Fibroblast of villous mesenchyme (primary cell): Measurements from ENCODE around the gene PCID2. TPM values are rescaled to one million over a fixed set of nuclear protein-coding genes. Genes with fewer than 3 reads are reported as not detected.

Experiments
- DNase-seq: peaks from one replicate; pipeline ENCODE4 v3.0.0-alpha.2; 2010; ENCODE audit warnings: low read depth
- H3K4me3 ChIP-seq: 2 replicates; pipeline ENCODE4 v1.5.1; 2011; ENCODE audit warnings: low read depth, mild to moderate bottlenecking, low read length
- total RNA-seq: library from RNA; depleted of rRNA; stranded (reverse); fragments of >200 nt; gene quantifications from 2 replicates; pipeline ENCODE4 v1.2.3, GENCODE V29; 2012
- TF ChIP-seq, protein P1 (sequence below): IDR thresholded peaks from 2 replicates; pipeline ENCODE4 v1.5.1; 2012; ENCODE audit warnings: low read depth, mild to moderate bottlenecking, low read length; ENCODE audit not compliant: insufficient read depth

PCID2 gene
- total RNA-seq, 1 donor, result 83.8 TPM

DNA sequence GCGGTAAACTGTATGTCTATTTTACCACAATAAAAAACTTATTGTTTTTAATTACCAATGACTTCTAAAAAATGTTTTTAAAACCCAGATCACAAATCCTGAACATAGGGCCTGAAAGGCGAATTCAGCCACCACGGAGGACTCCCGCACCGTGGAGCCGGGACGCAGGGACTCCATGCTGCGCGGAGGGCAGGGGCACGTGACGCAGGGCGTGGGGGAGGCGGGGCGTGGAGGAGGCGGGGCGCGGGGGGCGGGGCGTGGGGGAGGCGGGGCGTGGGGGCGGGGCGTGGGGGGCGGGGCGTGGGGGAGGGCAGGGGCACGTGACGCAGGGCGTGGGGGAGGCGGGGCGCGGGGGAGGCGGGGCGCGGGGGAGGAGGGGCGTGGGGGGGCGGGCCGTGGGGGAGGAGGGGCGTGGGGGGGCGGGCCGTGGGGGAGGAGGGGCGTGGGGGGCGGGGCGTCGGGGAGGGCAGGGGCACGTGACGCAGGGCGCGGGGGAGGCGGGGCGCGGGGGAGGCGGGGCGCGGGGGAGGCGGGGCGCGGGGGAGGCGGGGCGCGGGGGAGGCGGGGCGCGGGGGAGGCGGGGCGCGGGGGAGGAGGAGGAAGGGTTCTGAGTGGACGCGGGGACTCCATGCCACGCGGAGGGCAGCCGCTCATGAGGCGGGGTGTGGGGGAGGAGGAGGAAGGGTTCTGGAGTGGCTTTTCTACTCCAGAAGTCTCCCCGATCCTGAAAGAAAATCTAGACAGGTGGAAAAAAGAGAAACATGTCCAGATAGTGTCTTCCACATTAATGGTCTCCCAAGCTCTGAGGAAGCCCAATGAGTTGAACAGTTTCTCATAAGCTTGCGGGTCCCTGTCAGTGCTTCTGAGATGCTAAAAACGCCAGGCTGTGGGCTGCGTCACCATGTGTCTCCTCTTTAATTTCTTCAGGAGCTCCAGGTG is 54.4 kb downstream of the PCID2 start:
- H3K4me3 ChIP-seq, result peak overlapping the region; percentile 49
- TF ChIP-seq, protein P1, sequence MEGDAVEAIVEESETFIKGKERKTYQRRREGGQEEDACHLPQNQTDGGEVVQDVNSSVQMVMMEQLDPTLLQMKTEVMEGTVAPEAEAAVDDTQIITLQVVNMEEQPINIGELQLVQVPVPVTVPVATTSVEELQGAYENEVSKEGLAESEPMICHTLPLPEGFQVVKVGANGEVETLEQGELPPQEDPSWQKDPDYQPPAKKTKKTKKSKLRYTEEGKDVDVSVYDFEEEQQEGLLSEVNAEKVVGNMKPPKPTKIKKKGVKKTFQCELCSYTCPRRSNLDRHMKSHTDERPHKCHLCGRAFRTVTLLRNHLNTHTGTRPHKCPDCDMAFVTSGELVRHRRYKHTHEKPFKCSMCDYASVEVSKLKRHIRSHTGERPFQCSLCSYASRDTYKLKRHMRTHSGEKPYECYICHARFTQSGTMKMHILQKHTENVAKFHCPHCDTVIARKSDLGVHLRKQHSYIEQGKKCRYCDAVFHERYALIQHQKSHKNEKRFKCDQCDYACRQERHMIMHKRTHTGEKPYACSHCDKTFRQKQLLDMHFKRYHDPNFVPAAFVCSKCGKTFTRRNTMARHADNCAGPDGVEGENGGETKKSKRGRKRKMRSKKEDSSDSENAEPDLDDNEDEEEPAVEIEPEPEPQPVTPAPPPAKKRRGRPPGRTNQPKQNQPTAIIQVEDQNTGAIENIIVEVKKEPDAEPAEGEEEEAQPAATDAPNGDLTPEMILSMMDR, result no peak
- DNase-seq, result peak; percentile 62

GRCh38 chr13:113152984-113153809 is 55.3 kb downstream of the PCID2 start:
- peak overlapping the region; percentile 49 for H3K4me3 ChIP-seq
- DNase-seq, result peak; percentile 22
- TF ChIP-seq, protein P1, result no peak

- peak overlapping the region; percentile 21 for H3K4me3 ChIP-seq
- TF ChIP-seq, protein P1, result no peak
- DNase-seq, result no peak
These were observed 55.8 kb downstream of the PCID2 start for GRCh38 chr13:113152691-113152983.

- no peak overlapping the region for H3K4me3 ChIP-seq
- DNase-seq, result peak; percentile 60
- TF ChIP-seq, protein P1, result no peak
These were observed 56.5 kb downstream of the PCID2 start for GRCh38 chr13:113151745-113152690.

DNA sequence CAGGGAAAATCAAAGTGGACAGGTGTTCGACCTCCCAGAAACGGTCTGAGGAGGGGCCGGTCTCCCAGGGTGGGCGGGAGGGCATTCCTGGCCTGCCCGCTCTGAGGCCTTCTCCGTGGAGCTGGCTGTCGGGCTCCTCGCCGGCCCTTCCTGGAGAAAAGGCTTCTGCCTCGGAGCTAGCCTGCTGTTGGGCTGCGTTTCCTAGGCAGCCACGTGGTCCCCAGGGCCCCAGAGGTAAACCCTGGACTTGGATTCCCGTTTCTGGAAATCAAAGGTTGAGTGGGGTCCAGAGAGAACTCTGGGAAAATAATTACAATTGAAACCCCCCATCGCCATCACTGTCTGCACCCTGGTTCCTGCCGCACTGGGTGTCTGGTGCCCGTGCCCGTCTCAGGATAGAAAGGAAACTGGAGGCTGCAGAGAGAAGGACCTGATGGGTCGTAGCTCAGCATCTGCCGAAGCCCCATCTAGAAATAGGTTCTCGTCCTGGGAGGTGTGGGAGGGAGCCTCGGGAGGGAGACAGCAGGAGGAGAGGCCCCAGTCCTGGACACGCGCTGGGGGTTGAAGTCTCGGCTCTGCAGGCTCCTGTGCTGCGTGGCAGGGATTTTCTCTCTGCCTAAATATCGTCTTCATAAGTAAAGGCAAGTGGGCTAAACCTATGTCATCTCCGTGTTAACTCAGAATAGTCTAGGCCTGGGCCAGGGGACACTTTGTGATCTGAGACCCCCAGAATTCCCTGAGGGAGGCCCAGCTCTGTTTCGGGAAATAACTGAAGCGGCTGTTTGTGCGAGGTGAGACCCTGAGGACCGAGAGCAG is 57.7 kb downstream of the PCID2 start:
- H3K4me3 ChIP-seq, result no peak overlapping the region
- DNase-seq, result no peak
- TF ChIP-seq, protein P1, result no peak
